Gastroesophageal sphincter (tissue), 4 donors: ENCODE results near the gene ADAMTS2. TPM values are rescaled to one million over a fixed set of nuclear protein-coding genes. Genes with fewer than 3 reads are reported as not detected.

Experiments
- ATAC-seq: fragments of 150-250 bp; one replicate; pipeline ENCODE4 v1.9.1; 2016; ENCODE audit warnings: mild to moderate bottlenecking, moderate library complexity
- H3K27ac ChIP-seq, 4 donors: fragments of 200-600 bp; sonication (generic) in 3 of 4; 1 replicate in 3 of 4; 2 replicates in 1 of 4; pipeline ENCODE4 v1.5.1; 2016 to 2019
- H3K27me3 ChIP-seq: fragments of 200-600 bp; sonication (generic); one replicate; pipeline ENCODE4 v1.5.1; 2019
- H3K36me3 ChIP-seq, 2 donors: fragments of 200-600 bp; sonication (generic); one replicate each; pipeline ENCODE4 v1.5.1; 2019; ENCODE audit warnings: control low read depth in 1 of 2
- H3K4me1 ChIP-seq, 3 donors: fragments of 200-600 bp; sonication (generic); 1 replicate in 2 of 3; 2 replicates in 1 of 3; pipeline ENCODE4 v1.5.1; 2016 to 2019; ENCODE audit warnings: control low read depth in 2 of 3
- H3K4me3 ChIP-seq, 2 donors: fragments of 200-600 bp; sonication (generic); one replicate each; pipeline ENCODE4 v1.5.1; 2019; ENCODE audit warnings: mild to moderate bottlenecking in 1 of 2, moderate library complexity in 1 of 2
- H3K9me3 ChIP-seq, 3 donors: fragments of 200-600 bp; sonication (generic); one replicate each; pipeline ENCODE4 v1.5.1; 2017 to 2019; ENCODE audit warnings: control low read depth in 2 of 3
- EP300 ChIP-seq: sonication (generic); formaldehyde crosslinking; IDR thresholded peaks from one replicate; pipeline ENCODE4 v1.6.1; 2017; ENCODE audit warnings: antibody characterized with exemption, mild to moderate bottlenecking
- POLR2A ChIP-seq, 2 donors: fragments of 450-650 bp; IDR thresholded peaks; one replicate each; pipeline ENCODE4 v1.6.1; 2017; ENCODE audit warnings: antibody characterized with exemption in 2 of 2, mild to moderate bottlenecking in 2 of 2, moderate library complexity in 1 of 2
- POLR2AphosphoS5 ChIP-seq: sonication (generic); formaldehyde crosslinking; IDR thresholded peaks from one replicate; pipeline ENCODE4 v1.6.1; 2017; ENCODE audit warnings: antibody characterized with exemption
- WGBS, 2 donors: methylation state at CpG; one replicate each; pipeline ENCODE4 v1.1.5; 2018; ENCODE audit warnings: low coverage in 1 of 2; 5-methylcytosine and 5-hydroxymethylcytosine counted together
- total RNA-seq, 4 donors: library from RNA; depleted of rRNA; stranded (reverse); fragments of >200 nt; gene quantifications; one replicate each; pipeline ENCODE4 v1.1.0, GENCODE V29; 2016
- TF ChIP-seq, protein P1 (sequence below), 4 experiments: fragments of 200-600 bp in 2 of 4; fragments of 450-650 bp in 2 of 4; sonication (generic) in 1 of 4; IDR thresholded peaks; one replicate each; pipeline ENCODE4 v1.5.1; 2017 to 2019; ENCODE audit warnings: antibody characterized with exemption in 4 of 4, mild to moderate bottlenecking in 2 of 4, moderate library complexity in 2 of 4

The ADAMTS2 gene
- total RNA-seq, 4 donors from 2014 or later, result 14.8 to 24.8 (median 22.6) TPM

DNA sequence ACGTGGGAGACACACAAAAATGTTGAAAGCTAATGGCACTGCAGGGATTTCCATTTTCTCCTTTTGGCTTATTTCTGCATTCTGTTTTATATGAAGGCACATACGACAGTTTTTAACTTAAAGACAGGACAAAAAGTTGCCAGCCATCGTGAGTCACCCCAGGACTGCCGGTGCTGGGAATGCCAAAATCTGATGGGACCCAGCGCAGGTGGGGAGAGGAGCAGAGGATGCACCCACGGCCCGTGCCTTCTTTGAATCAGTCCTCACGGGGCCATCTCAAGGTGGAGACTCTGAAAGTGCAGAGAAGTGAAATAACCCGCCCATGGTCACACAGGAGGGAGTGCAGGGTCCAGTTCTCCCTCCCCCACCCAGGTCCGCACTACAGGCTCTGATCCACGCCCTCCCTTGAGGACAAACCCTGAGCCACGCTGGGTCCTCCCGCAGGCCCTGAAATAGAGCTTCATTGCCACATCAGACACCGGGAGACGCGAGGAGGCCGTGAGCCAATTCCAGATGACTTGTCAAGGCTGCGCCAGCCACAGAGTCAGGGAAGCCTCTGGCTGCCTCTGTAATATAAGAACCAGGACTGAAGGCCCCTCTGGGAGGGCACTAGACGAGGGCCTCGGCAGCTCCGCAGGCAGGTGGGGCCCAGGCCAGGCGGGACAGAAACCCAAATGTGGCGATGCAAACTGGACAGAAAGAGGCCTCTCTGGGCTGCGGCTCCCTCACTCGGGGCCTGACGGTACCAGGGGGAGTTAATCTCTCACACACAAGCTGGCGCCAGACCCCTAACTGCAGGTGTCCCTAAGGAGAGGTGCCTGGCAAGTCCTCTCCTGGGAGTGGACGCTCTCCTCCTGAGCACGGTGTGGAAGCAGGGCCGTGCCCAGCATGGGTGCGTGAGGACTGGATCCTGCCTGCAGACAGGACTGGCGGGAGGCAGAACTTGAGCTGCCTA is 22.9 kb downstream of the ADAMTS2 start:
- no peaks in the 10 kb centered on the region for H3K36me3 ChIP-seq
- no peak for ATAC-seq
- no peak overlapping the region for H3K4me3 ChIP-seq
- no peaks in the 10 kb centered on the region for H3K9me3 ChIP-seq
- WGBS, 2 donors, result 64 to 96% methylated on average over 1 to 9 of the region's 32 CpGs
- H3K27ac ChIP-seq, result no peak overlapping the region
- H3K4me1 ChIP-seq, result peaks cover 0 to 30% (median 3%) of the 10 kb centered on the region in 3 donors
- TF ChIP-seq, protein P1, sequence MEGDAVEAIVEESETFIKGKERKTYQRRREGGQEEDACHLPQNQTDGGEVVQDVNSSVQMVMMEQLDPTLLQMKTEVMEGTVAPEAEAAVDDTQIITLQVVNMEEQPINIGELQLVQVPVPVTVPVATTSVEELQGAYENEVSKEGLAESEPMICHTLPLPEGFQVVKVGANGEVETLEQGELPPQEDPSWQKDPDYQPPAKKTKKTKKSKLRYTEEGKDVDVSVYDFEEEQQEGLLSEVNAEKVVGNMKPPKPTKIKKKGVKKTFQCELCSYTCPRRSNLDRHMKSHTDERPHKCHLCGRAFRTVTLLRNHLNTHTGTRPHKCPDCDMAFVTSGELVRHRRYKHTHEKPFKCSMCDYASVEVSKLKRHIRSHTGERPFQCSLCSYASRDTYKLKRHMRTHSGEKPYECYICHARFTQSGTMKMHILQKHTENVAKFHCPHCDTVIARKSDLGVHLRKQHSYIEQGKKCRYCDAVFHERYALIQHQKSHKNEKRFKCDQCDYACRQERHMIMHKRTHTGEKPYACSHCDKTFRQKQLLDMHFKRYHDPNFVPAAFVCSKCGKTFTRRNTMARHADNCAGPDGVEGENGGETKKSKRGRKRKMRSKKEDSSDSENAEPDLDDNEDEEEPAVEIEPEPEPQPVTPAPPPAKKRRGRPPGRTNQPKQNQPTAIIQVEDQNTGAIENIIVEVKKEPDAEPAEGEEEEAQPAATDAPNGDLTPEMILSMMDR (IDR thresholded peaks at IDR 0.05), result no peak
- TF ChIP-seq POLR2A (IDR thresholded peaks at IDR 0.05), result no peak
- TF ChIP-seq POLR2AphosphoS5, result no peak
- TF ChIP-seq EP300, result no peak
- H3K27me3 ChIP-seq, result peaks cover 29% of the 10 kb centered on the region

DNA sequence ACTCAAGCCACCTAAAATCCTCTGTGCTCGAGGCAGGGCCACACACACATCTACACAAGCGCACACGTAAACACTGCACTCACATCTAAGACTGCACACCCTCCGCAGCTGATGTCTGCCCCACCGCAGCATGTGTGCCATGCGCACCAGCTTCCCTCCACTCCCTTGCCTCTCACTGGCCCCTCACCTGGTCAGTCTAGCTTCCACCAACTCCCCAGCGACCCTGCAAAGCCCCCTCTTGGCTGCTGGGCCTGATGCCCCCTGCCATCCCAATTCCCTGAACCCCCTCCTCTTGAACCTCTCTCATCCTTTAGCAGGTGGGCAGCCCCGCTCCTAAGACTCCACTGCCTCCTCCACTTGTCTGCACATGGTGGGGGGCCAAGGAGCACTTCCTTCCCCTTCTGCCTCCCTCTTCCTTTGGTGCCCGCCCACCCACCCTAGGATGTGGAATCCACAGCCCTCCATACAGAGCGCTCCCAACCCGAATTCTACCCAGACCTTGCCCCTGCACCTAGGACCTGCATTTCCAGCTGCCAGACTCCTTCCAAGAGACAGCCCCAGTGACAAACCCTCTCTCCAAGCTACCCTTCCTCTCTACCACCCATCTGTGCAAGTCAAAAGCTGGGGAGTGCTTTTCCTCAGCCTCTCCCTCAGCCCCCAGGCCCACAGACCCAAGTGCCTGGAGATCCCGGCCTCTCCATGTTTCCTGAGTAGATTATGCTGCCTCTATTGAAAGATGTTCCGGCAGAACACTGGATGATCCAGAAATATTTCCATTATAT is 23.9 kb downstream of the ADAMTS2 start:
- TF ChIP-seq, protein P1 (IDR thresholded peaks at IDR 0.05), result no peak
- TF ChIP-seq EP300 (no peak), POLR2AphosphoS5 (no peak), POLR2A (IDR thresholded peaks at IDR 0.05) (no peak)
- no peak for ATAC-seq
- H3K27ac ChIP-seq, result no peak overlapping the region
- H3K4me1 ChIP-seq, result peaks cover 0 to 25% (median 0%) of the 10 kb centered on the region in 3 donors
- H3K4me3 ChIP-seq, result no peak overlapping the region
- H3K9me3 ChIP-seq, result no peaks in the 10 kb centered on the region
- H3K36me3 ChIP-seq, result no peaks in the 10 kb centered on the region
- 90 to 100% methylated on average over 5 to 9 of the region's 13 CpGs for WGBS, 2 donors
- peaks cover 21% of the 10 kb centered on the region for H3K27me3 ChIP-seq

DNA sequence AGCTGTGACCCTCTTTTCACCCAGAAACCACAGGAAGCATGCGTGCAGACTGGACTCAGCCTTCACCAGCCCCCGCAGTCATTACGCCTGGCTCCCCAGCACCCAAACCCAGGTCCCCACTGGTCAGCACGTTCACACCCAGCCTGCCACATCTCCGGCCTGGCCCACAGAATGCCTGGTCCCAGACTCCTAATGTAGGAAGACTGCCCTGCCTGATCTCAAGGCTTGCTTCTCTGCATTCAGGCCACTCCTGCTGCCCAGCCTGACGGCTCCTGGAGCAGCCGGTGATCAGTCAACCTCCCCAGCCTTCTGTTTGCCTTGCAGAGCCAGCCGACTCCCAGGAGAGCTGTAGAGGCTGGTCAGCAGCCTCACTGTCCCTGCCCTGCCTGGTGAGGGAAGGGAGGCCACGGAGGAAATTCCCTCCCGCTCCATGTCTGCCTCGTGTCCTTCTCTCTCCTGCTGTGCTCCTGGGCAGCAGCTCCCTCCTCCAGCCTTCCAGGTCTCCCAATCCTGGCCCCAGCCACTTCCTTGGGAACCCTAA is 25.4 kb downstream of the ADAMTS2 start:
- Histone ChIP-seq H3K27me3 (peaks cover 9% of the 10 kb centered on the region), H3K36me3 (no peaks in the 10 kb centered on the region), H3K9me3 (no peaks in the 10 kb centered on the region), H3K4me1 (peaks cover 0 to 24% (median 4%) of the 10 kb centered on the region in 3 donors), H3K4me3 (no peak overlapping the region), H3K27ac (no peak overlapping the region)
- WGBS, 2 donors, result 20% methylated on average over 2 of the region's 11 CpGs; no CpG with 5 or more reads in 1 of the 2 donors
- ATAC-seq, result peak; percentile 33
- no peak for TF ChIP-seq EP300
- TF ChIP-seq POLR2AphosphoS5, result no peak
- no peak for TF ChIP-seq POLR2A (IDR thresholded peaks at IDR 0.05)
- TF ChIP-seq, protein P1 (IDR thresholded peaks at IDR 0.05), result no peak

DNA sequence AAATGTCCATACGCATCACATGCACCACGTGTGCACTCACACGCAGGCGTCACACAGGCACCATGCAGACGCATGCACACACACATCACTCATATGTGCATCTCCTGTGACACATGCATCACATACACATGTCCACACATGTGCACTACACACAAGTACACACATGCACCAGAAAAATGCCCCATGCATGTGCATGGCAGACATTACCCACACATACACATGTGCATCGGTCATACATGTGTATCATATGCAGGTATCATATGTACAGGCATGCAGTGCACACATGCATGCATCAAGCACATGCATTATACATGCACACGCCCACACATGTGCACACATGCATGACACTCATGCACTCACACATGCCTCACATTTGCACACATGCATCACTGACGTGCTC is 26.1 kb downstream of the ADAMTS2 start:
- Histone ChIP-seq H3K4me3 (no peak overlapping the region), H3K27me3 (peaks cover 9% of the 10 kb centered on the region), H3K27ac (no peak overlapping the region), H3K9me3 (no peaks in the 10 kb centered on the region), H3K4me1 (peaks cover 0 to 31% (median 9%) of the 10 kb centered on the region in 3 donors), H3K36me3 (no peaks in the 10 kb centered on the region)
- no peak for ATAC-seq
- 82 to 92% methylated on average over 5 to 6 of the region's 8 CpGs for WGBS, 2 donors
- no peak for TF ChIP-seq POLR2A (IDR thresholded peaks at IDR 0.05)
- no peak for TF ChIP-seq POLR2AphosphoS5
- TF ChIP-seq, protein P1 (IDR thresholded peaks at IDR 0.05), result no peak
- no peak for TF ChIP-seq EP300
